ENCODE measurements around the gene DNER. TPM values are rescaled to one million over a fixed set of nuclear protein-coding genes. Genes with fewer than 3 reads are reported as not detected.
"Not testable (repeated sequence)": the region's sequence is repeated elsewhere in the genome, so short reads cannot be mapped to it uniquely, and the experiment has no call there.

DNER gene
- total and polyA plus RNA-seq, 4 donors: 0.01 TPM; not detected in 3

DNA sequence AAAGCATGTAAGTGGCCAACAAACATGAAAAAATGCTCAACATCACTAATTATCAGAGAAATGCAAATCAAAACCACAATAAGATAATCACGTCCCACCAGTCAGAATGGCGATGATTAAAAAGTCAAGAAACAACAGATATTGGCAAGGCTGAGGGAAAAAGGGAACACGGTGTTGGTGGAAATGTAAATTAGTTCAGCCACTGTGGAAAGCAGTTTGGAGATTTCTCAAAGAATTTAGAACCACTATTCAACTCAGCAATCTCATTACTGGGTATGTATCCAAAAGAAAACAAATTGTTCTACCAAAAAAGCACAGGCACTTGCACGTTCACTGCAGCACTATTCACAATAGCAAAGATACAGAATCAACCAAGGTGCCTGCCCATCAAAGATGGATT lies 341.0 kb downstream of the DNER start:
- WGBS: 81% methylated on average over 4 of the region's 4 CpGs
- not testable (repeated sequence) for H3K27ac ChIP-seq (ENCODE audit: low read depth in 1 of 2, low read length in 2 of 2)

DNA sequence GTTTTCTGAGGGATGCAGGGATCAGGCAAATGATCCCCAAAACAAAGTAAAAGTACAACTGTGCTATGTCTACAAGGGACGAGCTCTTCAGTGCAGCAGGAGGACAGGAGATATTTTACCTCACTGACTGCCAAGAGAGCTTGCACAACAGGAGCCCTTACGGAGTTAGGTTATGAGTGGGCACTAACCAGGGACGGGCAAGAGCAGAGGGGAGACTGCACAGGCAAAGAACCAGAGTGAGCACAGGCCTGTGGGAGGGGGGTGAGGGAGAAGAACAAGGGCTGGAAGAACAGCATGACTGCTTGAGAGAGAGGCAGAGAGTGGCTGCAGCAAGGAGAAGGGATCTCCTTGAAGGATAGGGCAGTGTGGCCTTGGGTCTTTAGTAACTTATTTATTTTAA lies 342.1 kb downstream of the DNER start:
- WGBS: 66% methylated on average over 3 of the region's 3 CpGs
- Histone ChIP-seq H3K4me1 (ENCODE audit: control insufficient read depth in 4 of 4, insufficient read depth in 4 of 4, low read length in 3 of 4) (no peaks in the 10 kb centered on the region), H3K9ac (ENCODE audit: low read depth in 1 of 2, low read length in 2 of 2) (no peak overlapping the region), H3K4me3 (ENCODE audit: low read depth in 1 of 3, low read length in 3 of 3) (no peak overlapping the region), H3K27ac (ENCODE audit: low read depth in 1 of 2, low read length in 2 of 2) (no peak overlapping the region), H3K9me3 (ENCODE audit: control insufficient read depth in 4 of 4, low read length in 3 of 4) (peaks cover 0 to 4% (median 0%) of the 10 kb centered on the region in 4 donors), H3K36me3 (ENCODE audit: control insufficient read depth in 4 of 4, insufficient read depth in 3 of 4, low read depth in 1 of 4, low read length in 3 of 4) (no peaks in the 10 kb centered on the region), H3K27me3 (ENCODE audit: control insufficient read depth in 4 of 4, insufficient read depth in 4 of 4, low read length in 3 of 4) (no peaks in the 10 kb centered on the region)
- TF ChIP-seq, protein P1, sequence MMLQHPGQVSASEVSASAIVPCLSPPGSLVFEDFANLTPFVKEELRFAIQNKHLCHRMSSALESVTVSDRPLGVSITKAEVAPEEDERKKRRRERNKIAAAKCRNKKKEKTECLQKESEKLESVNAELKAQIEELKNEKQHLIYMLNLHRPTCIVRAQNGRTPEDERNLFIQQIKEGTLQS (IDR thresholded peaks at IDR 0.05): no peak
- no peak for TF ChIP-seq HNF4A (conservative IDR thresholded peaks at IDR 0.05)
- TF ChIP-seq, protein P2, sequence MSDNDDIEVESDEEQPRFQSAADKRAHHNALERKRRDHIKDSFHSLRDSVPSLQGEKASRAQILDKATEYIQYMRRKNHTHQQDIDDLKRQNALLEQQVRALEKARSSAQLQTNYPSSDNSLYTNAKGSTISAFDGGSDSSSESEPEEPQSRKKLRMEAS (IDR thresholded peaks at IDR 0.05): no peak
- TF ChIP-seq, protein P3, sequence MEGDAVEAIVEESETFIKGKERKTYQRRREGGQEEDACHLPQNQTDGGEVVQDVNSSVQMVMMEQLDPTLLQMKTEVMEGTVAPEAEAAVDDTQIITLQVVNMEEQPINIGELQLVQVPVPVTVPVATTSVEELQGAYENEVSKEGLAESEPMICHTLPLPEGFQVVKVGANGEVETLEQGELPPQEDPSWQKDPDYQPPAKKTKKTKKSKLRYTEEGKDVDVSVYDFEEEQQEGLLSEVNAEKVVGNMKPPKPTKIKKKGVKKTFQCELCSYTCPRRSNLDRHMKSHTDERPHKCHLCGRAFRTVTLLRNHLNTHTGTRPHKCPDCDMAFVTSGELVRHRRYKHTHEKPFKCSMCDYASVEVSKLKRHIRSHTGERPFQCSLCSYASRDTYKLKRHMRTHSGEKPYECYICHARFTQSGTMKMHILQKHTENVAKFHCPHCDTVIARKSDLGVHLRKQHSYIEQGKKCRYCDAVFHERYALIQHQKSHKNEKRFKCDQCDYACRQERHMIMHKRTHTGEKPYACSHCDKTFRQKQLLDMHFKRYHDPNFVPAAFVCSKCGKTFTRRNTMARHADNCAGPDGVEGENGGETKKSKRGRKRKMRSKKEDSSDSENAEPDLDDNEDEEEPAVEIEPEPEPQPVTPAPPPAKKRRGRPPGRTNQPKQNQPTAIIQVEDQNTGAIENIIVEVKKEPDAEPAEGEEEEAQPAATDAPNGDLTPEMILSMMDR (IDR thresholded peaks at IDR 0.05; ENCODE audit: low read depth, low read length, missing input control): no peak
- no peak for TF ChIP-seq TAF1 (conservative IDR thresholded peaks at IDR 0.05)
- no peak for TF ChIP-seq RXRA (IDR thresholded peaks at IDR 0.05)
- no peak for TF ChIP-seq YY1 (IDR thresholded peaks at IDR 0.05)
- TF ChIP-seq GABPA (IDR thresholded peaks at IDR 0.05 in 1 of 2, conservative IDR thresholded peaks at IDR 0.05 in 1 of 2): no peak
- TF ChIP-seq, protein P4, sequence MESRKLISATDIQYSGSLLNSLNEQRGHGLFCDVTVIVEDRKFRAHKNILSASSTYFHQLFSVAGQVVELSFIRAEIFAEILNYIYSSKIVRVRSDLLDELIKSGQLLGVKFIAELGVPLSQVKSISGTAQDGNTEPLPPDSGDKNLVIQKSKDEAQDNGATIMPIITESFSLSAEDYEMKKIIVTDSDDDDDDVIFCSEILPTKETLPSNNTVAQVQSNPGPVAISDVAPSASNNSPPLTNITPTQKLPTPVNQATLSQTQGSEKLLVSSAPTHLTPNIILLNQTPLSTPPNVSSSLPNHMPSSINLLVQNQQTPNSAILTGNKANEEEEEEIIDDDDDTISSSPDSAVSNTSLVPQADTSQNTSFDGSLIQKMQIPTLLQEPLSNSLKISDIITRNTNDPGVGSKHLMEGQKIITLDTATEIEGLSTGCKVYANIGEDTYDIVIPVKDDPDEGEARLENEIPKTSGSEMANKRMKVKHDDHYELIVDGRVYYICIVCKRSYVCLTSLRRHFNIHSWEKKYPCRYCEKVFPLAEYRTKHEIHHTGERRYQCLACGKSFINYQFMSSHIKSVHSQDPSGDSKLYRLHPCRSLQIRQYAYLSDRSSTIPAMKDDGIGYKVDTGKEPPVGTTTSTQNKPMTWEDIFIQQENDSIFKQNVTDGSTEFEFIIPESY (IDR thresholded peaks at IDR 0.05): no peak
- no peak for TF ChIP-seq JUND (IDR thresholded peaks at IDR 0.05)
- no peak for TF ChIP-seq HNF4G (IDR thresholded peaks at IDR 0.05)
- no peak for TF ChIP-seq RAD21 (IDR thresholded peaks at IDR 0.05)
- TF ChIP-seq SP1 (IDR thresholded peaks at IDR 0.05): no peak
- no peak for TF ChIP-seq FOXA2 (IDR thresholded peaks at IDR 0.05)
- DNase-seq (ENCODE audit: low spot score): no peak

More for the DNA sequence above, 341.0 kb downstream of the DNER start:
- not testable (repeated sequence) for H3K4me3 ChIP-seq (ENCODE audit: low read depth in 1 of 3, low read length in 3 of 3); H3K27me3 ChIP-seq (ENCODE audit: control insufficient read depth in 4 of 4, insufficient read depth in 4 of 4, low read length in 3 of 4); H3K9me3 ChIP-seq (ENCODE audit: control insufficient read depth in 4 of 4, low read length in 3 of 4); DNase-seq (ENCODE audit: low spot score); H3K9ac ChIP-seq (ENCODE audit: low read depth in 1 of 2, low read length in 2 of 2); H3K36me3 ChIP-seq (ENCODE audit: control insufficient read depth in 4 of 4, insufficient read depth in 3 of 4, low read depth in 1 of 4, low read length in 3 of 4); H3K4me1 ChIP-seq (ENCODE audit: control insufficient read depth in 4 of 4, insufficient read depth in 4 of 4, low read length in 3 of 4)

DNA sequence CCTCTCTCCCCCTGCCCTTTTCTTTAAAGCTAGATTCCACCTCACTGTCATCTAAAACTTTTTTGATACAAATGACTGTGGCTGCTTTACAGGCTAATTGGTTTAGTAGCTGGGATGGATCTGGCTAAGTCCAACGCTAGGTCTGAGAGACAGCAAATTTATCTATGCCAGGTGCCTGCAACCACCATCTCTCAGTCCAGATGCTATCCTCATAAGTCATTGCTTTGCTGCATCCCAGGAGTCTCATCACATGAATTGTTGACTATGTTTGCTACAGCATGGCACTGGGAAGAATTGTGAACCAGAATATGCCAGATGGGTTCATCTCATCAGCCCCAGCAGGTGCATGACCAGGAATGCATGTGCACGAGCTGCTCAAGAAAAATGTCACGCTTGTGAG lies 343.3 kb downstream of the DNER start:
- TF ChIP-seq TAF1 (conservative IDR thresholded peaks at IDR 0.05) (no peak), HNF4G (IDR thresholded peaks at IDR 0.05) (no peak), GABPA (IDR thresholded peaks at IDR 0.05 in 1 of 2, conservative IDR thresholded peaks at IDR 0.05 in 1 of 2) (no peak)
- H3K4me3 ChIP-seq (ENCODE audit: low read depth in 1 of 3, low read length in 3 of 3): no peak overlapping the region
- H3K27ac ChIP-seq (ENCODE audit: low read depth in 1 of 2, low read length in 2 of 2): no peak overlapping the region
- no peaks in the 10 kb centered on the region for H3K27me3 ChIP-seq (ENCODE audit: control insufficient read depth in 4 of 4, insufficient read depth in 4 of 4, low read length in 3 of 4)
- no peaks in the 10 kb centered on the region for H3K36me3 ChIP-seq (ENCODE audit: control insufficient read depth in 4 of 4, insufficient read depth in 3 of 4, low read depth in 1 of 4, low read length in 3 of 4)
- WGBS: 85% methylated on average over 3 of the region's 3 CpGs
- H3K4me1 ChIP-seq (ENCODE audit: control insufficient read depth in 4 of 4, insufficient read depth in 4 of 4, low read length in 3 of 4): no peaks in the 10 kb centered on the region
- no peak for DNase-seq (ENCODE audit: low spot score)
- H3K9ac ChIP-seq (ENCODE audit: low read depth in 1 of 2, low read length in 2 of 2): no peak overlapping the region
- peaks cover 0 to 4% (median 0%) of the 10 kb centered on the region in 4 donors for H3K9me3 ChIP-seq (ENCODE audit: control insufficient read depth in 4 of 4, low read length in 3 of 4)
